WTC11 (cell line): ENCODE data around the gene ERVMER34-1. TPM values are rescaled to one million over a fixed set of nuclear protein-coding genes. Genes with fewer than 3 reads are reported as not detected.

ENCODE experiments used
- ATAC-seq: fragments of 200-7000 bp; cut with Tn5 transposase; 2 replicates; pipeline ENCODE4 v1.10.0; 2021; ENCODE audit warnings: mild to moderate bottlenecking, moderate library complexity
- CTCF ChIA-PET: fragments of 300-600 bp; sonication (Branson Sonifier 250); formaldehyde crosslinking; loops from one replicate; lab custom pipeline; 2021; ENCODE audit warnings: antibody characterized with exemption; lab: Charles Lee
- POLR2A ChIA-PET: fragments of 350-600 bp; sonication (Branson Sonifier 250); formaldehyde crosslinking; loops from one replicate; lab custom pipeline; 2021; ENCODE audit warnings: antibody characterized with exemption; lab: Charles Lee
- DNase-seq: peaks from one replicate; pipeline ENCODE4 v3.0.0; 2021; ENCODE audit warnings: low spot score
- H3K27ac Mint-ChIP-seq: 2 replicates; pipeline ENCODE4 v1.8.0; 2021; ENCODE audit warnings: mixed read lengths
- H3K27me3 Mint-ChIP-seq: 2 replicates; pipeline ENCODE4 v1.8.0; 2021; ENCODE audit warnings: low read depth, mild to moderate bottlenecking, moderate library complexity, mixed read lengths
- H3K36me3 Mint-ChIP-seq: 2 replicates; pipeline ENCODE4 v1.8.0; 2021; ENCODE audit warnings: mixed read lengths
- H3K4me1 Mint-ChIP-seq: 2 replicates; pipeline ENCODE4 v1.8.0; 2022; ENCODE audit warnings: mixed read lengths
- H3K4me3 Mint-ChIP-seq: 2 replicates; pipeline ENCODE4 v1.8.0; 2021; ENCODE audit warnings: mild to moderate bottlenecking, moderate library complexity, mixed read lengths
- H3K9me3 Mint-ChIP-seq: 2 replicates; pipeline ENCODE4 v1.8.0; 2021; ENCODE audit warnings: mixed read lengths
- ELF4 ChIP-seq: sonication (generic); formaldehyde crosslinking; IDR thresholded peaks from 2 replicates; pipeline ENCODE4 v1.8.1; 2022; ENCODE audit warnings: low read depth, mild to moderate bottlenecking, moderate library complexity, missing genetic modification reagents
- FOXK1 ChIP-seq: sonication (generic); formaldehyde crosslinking; IDR thresholded peaks from 2 replicates; pipeline ENCODE4 v1.8.0; 2022; ENCODE audit warnings: mild to moderate bottlenecking, moderate library complexity, missing genetic modification reagents
- JAZF1 ChIP-seq: fragments of 250-450 bp; sonication (Bioruptor Pico); IDR thresholded peaks from 2 replicates; pipeline ENCODE4 v1.9.0; 2021; ENCODE audit warnings: moderate library complexity, mild to moderate bottlenecking, inconsistent platforms
- NR2C2 ChIP-seq: sonication (generic); formaldehyde crosslinking; IDR thresholded peaks from 2 replicates; pipeline ENCODE4 v1.8.0; 2022; ENCODE audit warnings: mild to moderate bottlenecking, missing genetic modification reagents
- PRRX2 ChIP-seq: fragments of 250-450 bp; sonication (Bioruptor Pico); IDR thresholded peaks from 2 replicates; pipeline ENCODE4 v1.8.0; 2021; ENCODE audit warnings: mild to moderate bottlenecking
- SP1 ChIP-seq: sonication (generic); formaldehyde crosslinking; conservative IDR thresholded peaks from 2 replicates; pipeline ENCODE4 v1.8.1; 2022; ENCODE audit warnings: missing genetic modification reagents
- ZBTB21 ChIP-seq: sonication (generic); formaldehyde crosslinking; IDR thresholded peaks from 2 replicates; pipeline ENCODE4 v1.8.1; 2023; ENCODE audit warnings: mild to moderate bottlenecking, missing genetic modification reagents, borderline replicate concordance
- ZNF671 ChIP-seq: fragments of 250-450 bp; sonication (Bioruptor Pico); IDR thresholded peaks from 2 replicates; pipeline ENCODE4 v1.8.0; 2021; ENCODE audit warnings: mild to moderate bottlenecking
- total RNA-seq: library from RNA; stranded (reverse); gene quantifications from 3 replicates; pipeline ENCODE4 v1.2.3, GENCODE V29; 2021
- TF ChIP-seq, protein P1 (sequence below): sonication (generic); formaldehyde crosslinking; IDR thresholded peaks from 2 replicates; pipeline ENCODE4 v1.8.0; 2022; ENCODE audit warnings: mild to moderate bottlenecking, missing genetic modification reagents
- TF ChIP-seq, protein P2 (sequence below): sonication (generic); formaldehyde crosslinking; IDR thresholded peaks from 2 replicates; pipeline ENCODE4 v1.8.1; 2023; ENCODE audit warnings: mild to moderate bottlenecking, moderate library complexity, missing genetic modification reagents
- TF ChIP-seq, protein P3 (sequence below): fragments of 200-600 bp; IDR thresholded peaks from 2 replicates; pipeline ENCODE4 v1.8.0; 2022; ENCODE audit warnings: antibody characterized with exemption
- TF ChIP-seq, protein P4 (sequence below): sonication (generic); formaldehyde crosslinking; IDR thresholded peaks from 2 replicates; pipeline ENCODE4 v1.8.0; 2022; ENCODE audit warnings: missing genetic modification reagents
- TF ChIP-seq, protein P5 (sequence below): fragments of 250-450 bp; sonication (Bioruptor Pico); IDR thresholded peaks from 2 replicates; pipeline ENCODE4 v1.9.0; 2021; ENCODE audit warnings: mild to moderate bottlenecking, borderline replicate concordance
- TF ChIP-seq, protein P6 (sequence below): sonication (generic); formaldehyde crosslinking; IDR thresholded peaks from 2 replicates; pipeline ENCODE4 v1.8.0; 2022; ENCODE audit warnings: mild to moderate bottlenecking, missing genetic modification reagents

The ERVMER34-1 gene
- total RNA-seq, 1 experiment from 2014 or later, result 14.6 TPM

DNA sequence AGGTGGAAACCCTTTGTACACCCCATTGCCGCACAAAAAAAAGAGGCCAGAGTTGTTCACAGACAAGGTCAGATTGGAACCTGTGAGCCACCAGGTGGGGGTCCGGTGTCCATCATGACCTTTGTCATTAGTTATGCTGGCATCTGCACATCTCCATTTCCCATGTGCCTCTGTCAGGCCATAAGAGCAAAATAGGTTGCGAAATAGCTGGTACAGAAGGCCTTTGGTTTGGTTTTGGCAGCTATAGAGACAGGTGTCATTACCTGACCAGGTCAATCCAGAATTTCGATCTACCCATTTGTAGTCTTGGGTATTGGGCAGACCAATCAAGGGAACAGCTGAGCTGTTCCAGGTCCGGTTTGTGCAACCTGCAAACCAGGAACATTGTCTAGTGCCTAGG is 6.6 kb downstream of the ERVMER34-1 start:
- CTCF ChIA-PET, result no interaction called here
- H3K4me1 Mint-ChIP-seq, result peaks cover 18% of the 10 kb centered on the region
- H3K4me3 Mint-ChIP-seq, result no peak overlapping the region
- no peaks in the 10 kb centered on the region; the same call in 1 of the 2 replicates for H3K27me3 Mint-ChIP-seq
- TF ChIP-seq, protein P1, sequence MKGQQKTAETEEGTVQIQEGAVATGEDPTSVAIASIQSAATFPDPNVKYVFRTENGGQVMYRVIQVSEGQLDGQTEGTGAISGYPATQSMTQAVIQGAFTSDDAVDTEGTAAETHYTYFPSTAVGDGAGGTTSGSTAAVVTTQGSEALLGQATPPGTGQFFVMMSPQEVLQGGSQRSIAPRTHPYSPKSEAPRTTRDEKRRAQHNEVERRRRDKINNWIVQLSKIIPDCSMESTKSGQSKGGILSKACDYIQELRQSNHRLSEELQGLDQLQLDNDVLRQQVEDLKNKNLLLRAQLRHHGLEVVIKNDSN, result no peak
- TF ChIP-seq, protein P2, sequence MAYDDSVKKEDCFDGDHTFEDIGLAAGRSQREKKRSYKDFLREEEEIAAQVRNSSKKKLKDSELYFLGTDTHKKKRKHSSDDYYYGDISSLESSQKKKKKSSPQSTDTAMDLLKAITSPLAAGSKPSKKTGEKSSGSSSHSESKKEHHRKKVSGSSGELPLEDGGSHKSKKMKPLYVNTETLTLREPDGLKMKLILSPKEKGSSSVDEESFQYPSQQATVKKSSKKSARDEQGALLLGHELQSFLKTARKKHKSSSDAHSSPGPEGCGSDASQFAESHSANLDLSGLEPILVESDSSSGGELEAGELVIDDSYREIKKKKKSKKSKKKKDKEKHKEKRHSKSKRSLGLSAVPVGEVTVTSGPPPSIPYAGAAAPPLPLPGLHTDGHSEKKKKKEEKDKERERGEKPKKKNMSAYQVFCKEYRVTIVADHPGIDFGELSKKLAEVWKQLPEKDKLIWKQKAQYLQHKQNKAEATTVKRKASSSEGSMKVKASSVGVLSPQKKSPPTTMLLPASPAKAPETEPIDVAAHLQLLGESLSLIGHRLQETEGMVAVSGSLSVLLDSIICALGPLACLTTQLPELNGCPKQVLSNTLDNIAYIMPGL, result no peak
- TF ChIP-seq ZNF671 (no peak), ZBTB21 (CRISPR knock-in tag) (no peak), FOXK1 (CRISPR knock-in tag) (no peak), NR2C2 (no peak), JAZF1 (CRISPR knock-in tag) (no peak), SP1 (CRISPR knock-in tag) (no peak), ELF4 (CRISPR knock-in tag) (no peak), PRRX2 (CRISPR knock-in tag) (no peak)
- TF ChIP-seq, protein P3, sequence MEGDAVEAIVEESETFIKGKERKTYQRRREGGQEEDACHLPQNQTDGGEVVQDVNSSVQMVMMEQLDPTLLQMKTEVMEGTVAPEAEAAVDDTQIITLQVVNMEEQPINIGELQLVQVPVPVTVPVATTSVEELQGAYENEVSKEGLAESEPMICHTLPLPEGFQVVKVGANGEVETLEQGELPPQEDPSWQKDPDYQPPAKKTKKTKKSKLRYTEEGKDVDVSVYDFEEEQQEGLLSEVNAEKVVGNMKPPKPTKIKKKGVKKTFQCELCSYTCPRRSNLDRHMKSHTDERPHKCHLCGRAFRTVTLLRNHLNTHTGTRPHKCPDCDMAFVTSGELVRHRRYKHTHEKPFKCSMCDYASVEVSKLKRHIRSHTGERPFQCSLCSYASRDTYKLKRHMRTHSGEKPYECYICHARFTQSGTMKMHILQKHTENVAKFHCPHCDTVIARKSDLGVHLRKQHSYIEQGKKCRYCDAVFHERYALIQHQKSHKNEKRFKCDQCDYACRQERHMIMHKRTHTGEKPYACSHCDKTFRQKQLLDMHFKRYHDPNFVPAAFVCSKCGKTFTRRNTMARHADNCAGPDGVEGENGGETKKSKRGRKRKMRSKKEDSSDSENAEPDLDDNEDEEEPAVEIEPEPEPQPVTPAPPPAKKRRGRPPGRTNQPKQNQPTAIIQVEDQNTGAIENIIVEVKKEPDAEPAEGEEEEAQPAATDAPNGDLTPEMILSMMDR, result no peak
- TF ChIP-seq, protein P4, sequence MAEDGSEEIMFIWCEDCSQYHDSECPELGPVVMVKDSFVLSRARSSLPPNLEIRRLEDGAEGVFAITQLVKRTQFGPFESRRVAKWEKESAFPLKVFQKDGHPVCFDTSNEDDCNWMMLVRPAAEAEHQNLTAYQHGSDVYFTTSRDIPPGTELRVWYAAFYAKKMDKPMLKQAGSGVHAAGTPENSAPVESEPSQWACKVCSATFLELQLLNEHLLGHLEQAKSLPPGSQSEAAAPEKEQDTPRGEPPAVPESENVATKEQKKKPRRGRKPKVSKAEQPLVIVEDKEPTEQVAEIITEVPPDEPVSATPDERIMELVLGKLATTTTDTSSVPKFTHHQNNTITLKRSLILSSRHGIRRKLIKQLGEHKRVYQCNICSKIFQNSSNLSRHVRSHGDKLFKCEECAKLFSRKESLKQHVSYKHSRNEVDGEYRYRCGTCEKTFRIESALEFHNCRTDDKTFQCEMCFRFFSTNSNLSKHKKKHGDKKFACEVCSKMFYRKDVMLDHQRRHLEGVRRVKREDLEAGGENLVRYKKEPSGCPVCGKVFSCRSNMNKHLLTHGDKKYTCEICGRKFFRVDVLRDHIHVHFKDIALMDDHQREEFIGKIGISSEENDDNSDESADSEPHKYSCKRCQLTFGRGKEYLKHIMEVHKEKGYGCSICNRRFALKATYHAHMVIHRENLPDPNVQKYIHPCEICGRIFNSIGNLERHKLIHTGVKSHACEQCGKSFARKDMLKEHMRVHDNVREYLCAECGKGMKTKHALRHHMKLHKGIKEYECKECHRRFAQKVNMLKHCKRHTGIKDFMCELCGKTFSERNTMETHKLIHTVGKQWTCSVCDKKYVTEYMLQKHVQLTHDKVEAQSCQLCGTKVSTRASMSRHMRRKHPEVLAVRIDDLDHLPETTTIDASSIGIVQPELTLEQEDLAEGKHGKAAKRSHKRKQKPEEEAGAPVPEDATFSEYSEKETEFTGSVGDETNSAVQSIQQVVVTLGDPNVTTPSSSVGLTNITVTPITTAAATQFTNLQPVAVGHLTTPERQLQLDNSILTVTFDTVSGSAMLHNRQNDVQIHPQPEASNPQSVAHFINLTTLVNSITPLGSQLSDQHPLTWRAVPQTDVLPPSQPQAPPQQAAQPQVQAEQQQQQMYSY (CRISPR knock-in tag), result no peak
- TF ChIP-seq, protein P5, sequence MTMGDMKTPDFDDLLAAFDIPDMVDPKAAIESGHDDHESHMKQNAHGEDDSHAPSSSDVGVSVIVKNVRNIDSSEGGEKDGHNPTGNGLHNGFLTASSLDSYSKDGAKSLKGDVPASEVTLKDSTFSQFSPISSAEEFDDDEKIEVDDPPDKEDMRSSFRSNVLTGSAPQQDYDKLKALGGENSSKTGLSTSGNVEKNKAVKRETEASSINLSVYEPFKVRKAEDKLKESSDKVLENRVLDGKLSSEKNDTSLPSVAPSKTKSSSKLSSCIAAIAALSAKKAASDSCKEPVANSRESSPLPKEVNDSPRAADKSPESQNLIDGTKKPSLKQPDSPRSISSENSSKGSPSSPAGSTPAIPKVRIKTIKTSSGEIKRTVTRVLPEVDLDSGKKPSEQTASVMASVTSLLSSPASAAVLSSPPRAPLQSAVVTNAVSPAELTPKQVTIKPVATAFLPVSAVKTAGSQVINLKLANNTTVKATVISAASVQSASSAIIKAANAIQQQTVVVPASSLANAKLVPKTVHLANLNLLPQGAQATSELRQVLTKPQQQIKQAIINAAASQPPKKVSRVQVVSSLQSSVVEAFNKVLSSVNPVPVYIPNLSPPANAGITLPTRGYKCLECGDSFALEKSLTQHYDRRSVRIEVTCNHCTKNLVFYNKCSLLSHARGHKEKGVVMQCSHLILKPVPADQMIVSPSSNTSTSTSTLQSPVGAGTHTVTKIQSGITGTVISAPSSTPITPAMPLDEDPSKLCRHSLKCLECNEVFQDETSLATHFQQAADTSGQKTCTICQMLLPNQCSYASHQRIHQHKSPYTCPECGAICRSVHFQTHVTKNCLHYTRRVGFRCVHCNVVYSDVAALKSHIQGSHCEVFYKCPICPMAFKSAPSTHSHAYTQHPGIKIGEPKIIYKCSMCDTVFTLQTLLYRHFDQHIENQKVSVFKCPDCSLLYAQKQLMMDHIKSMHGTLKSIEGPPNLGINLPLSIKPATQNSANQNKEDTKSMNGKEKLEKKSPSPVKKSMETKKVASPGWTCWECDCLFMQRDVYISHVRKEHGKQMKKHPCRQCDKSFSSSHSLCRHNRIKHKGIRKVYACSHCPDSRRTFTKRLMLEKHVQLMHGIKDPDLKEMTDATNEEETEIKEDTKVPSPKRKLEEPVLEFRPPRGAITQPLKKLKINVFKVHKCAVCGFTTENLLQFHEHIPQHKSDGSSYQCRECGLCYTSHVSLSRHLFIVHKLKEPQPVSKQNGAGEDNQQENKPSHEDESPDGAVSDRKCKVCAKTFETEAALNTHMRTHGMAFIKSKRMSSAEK (CRISPR knock-in tag), result no peak
- TF ChIP-seq, protein P6, sequence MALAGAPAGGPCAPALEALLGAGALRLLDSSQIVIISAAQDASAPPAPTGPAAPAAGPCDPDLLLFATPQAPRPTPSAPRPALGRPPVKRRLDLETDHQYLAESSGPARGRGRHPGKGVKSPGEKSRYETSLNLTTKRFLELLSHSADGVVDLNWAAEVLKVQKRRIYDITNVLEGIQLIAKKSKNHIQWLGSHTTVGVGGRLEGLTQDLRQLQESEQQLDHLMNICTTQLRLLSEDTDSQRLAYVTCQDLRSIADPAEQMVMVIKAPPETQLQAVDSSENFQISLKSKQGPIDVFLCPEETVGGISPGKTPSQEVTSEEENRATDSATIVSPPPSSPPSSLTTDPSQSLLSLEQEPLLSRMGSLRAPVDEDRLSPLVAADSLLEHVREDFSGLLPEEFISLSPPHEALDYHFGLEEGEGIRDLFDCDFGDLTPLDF (CRISPR knock-in tag), result no peak
- TF ChIP-seq, all 79 proteins: peak for 0
- H3K36me3 Mint-ChIP-seq, result peaks cover 68% of the 10 kb centered on the region
- ATAC-seq (no peak), DNase-seq (no peak)
- POLR2A ChIA-PET, result no interaction called here
- no peak overlapping the region for H3K27ac Mint-ChIP-seq
- H3K9me3 Mint-ChIP-seq, result peaks cover 10% of the 10 kb centered on the region
